AG08395 (cell line): ENCODE results near the gene THSD4.

Experiments
- DNase-seq: peaks from one replicate; pipeline ENCODE4 v3.0.0; 2012; ENCODE audit warnings: mixed read lengths, low spot score

The THSD4 gene

GRCh38 chr15:71784719-71785118 lies 669.4 kb downstream of the THSD4 start:
- DNase-seq, result no peak

- no peak for DNase-seq
Measured at GRCh38 chr15:71785996-71786395, 670.7 kb downstream of the THSD4 start.

GRCh38 chr15:71786673-71787072 lies 671.4 kb downstream of the THSD4 start:
- no peak for DNase-seq

- no peak for DNase-seq
Measured at GRCh38 chr15:71788646-71789579, 673.6 kb downstream of the THSD4 start.

GRCh38 chr15:71789616-71790015 lies 674.3 kb downstream of the THSD4 start:
- no peak for DNase-seq

GRCh38 chr15:71790081-71790480 lies 674.8 kb downstream of the THSD4 start:
- DNase-seq, result no peak

- no peak for DNase-seq
Measured at GRCh38 chr15:71791975-71792374, 676.7 kb downstream of the THSD4 start.

GRCh38 chr15:71792521-71792920 lies 677.2 kb downstream of the THSD4 start:
- peak; percentile 74 for DNase-seq

- no peak for DNase-seq
Measured at GRCh38 chr15:71798641-71799040, 683.4 kb downstream of the THSD4 start.

- DNase-seq, result no peak
Measured at GRCh38 chr15:71800190-71800589, 684.9 kb downstream of the THSD4 start.

- DNase-seq, result peak; percentile 77
Measured at GRCh38 chr15:71800835-71801745, 685.8 kb downstream of the THSD4 start.

GRCh38 chr15:71801935-71802655 lies 686.8 kb downstream of the THSD4 start:
- DNase-seq, result no peak

- DNase-seq, result no peak
Measured at GRCh38 chr15:71802770-71803169, 687.5 kb downstream of the THSD4 start.

- no peak for DNase-seq
Measured at GRCh38 chr15:71804226-71804625, 689.0 kb downstream of the THSD4 start.

GRCh38 chr15:71804695-71805470 lies 689.6 kb downstream of the THSD4 start:
- no peak for DNase-seq

- no peak for DNase-seq
Measured at GRCh38 chr15:71806452-71806931, 691.2 kb downstream of the THSD4 start.

- no peak for DNase-seq
Measured at GRCh38 chr15:71807125-71807629, 691.9 kb downstream of the THSD4 start.

GRCh38 chr15:71807691-71808091 lies 692.4 kb downstream of the THSD4 start:
- peak; percentile 24 for DNase-seq

- DNase-seq, result no peak
Measured at GRCh38 chr15:71808311-71809020, 693.2 kb downstream of the THSD4 start.

- no peak for DNase-seq
Measured at GRCh38 chr15:71809346-71809745, 694.1 kb downstream of the THSD4 start.
